WTC11 (cell line): ENCODE results near the gene NQO2.

Source experiments
- JUN ChIP-seq: sonication (generic); formaldehyde crosslinking; IDR thresholded peaks from 2 replicates; pipeline ENCODE4 v1.8.0; 2023; ENCODE audit warnings: mild to moderate bottlenecking, missing genetic modification reagents
- TF ChIP-seq, protein P1 (sequence below): sonication (generic); formaldehyde crosslinking; conservative IDR thresholded peaks from 2 replicates; pipeline ENCODE4 v1.8.1; 2022; ENCODE audit warnings: mild to moderate bottlenecking, missing genetic modification reagents

DNA sequence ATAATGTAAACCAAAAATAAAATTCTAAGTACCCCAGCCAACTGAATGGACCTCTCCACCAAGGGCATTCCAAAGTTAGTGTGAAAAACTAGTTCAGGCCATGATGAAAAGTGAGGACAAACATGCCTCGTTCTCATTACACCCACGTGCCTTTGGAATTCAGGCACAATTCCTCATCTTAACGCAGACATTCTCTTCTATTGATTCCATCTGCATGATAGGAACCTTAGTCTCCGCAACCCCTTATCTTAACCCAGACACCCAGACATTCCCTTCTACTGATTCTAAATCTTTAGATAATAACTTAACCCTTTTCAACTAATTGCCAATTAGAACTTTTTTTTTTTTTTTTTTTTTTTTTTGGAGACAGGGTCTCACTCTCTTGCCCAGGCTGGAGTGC, 20.8 kb upstream of the NQO2 start:
- TF ChIP-seq, protein P1, sequence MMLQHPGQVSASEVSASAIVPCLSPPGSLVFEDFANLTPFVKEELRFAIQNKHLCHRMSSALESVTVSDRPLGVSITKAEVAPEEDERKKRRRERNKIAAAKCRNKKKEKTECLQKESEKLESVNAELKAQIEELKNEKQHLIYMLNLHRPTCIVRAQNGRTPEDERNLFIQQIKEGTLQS: no peak
- no peak for TF ChIP-seq JUN (CRISPR knock-in tag)
